SK-N-SH (cell line): ENCODE results near the gene PYGO2. TPM values are rescaled to one million over a fixed set of nuclear protein-coding genes. Genes with fewer than 3 reads are reported as not detected.
A peak's percentile ranks its signal among the peaks of the same experiment; 100 is the strongest.

Experiments used
- CTCF ChIA-PET: fragments of 300-600, 350-600 bp; formaldehyde crosslinking; extraction: SDS; loops from one replicate; lab custom pipeline; 2021; lab: Yijun Ruan, JAX
- POLR2A ChIA-PET: fragments of 350-600 bp; sonication (Branson Sonifier 250); formaldehyde crosslinking; extraction: SDS; loops from one replicate; lab custom pipeline; 2020; ENCODE audit warnings: antibody characterized with exemption, inconsistent platforms; lab: Yijun Ruan, JAX
- DNase-seq: peaks from one replicate; pipeline ENCODE4 v3.0.0; 2012
- H2AFZ ChIP-seq: fragments of 200-600 bp; sonication (generic); 2 replicates; pipeline ENCODE4 v1.8.1; 2016; ENCODE audit warnings: antibody characterized with exemption, mild to moderate bottlenecking, low read depth
- H3F3A ChIP-seq: fragments of 200-600 bp; sonication (generic); replicated peaks from 2 replicates; pipeline ENCODE3; 2016; ENCODE audit warnings: antibody characterized with exemption, mild to moderate bottlenecking; ENCODE audit not compliant: insufficient read depth
- H3K27ac ChIP-seq, 2 experiments: fragments of 200-500 bp in 1 of 2; fragments of 200-600 bp in 1 of 2; sonication (Bioruptor generic) in 1 of 2; sonication (generic), shearing (Covaris generic) in 1 of 2; 2 replicates each; pipeline versions ENCODE4 v1.5.1 to v1.6.1; 2014 to 2016; ENCODE audit warnings: low read depth in 2 of 2, inconsistent platforms in 1 of 2, low read length in 1 of 2, mild to moderate bottlenecking in 1 of 2, mixed read lengths in 1 of 2
- H3K27me3 ChIP-seq: fragments of 200-600 bp; sonication (generic), shearing (Covaris generic); 2 replicates; pipeline ENCODE4 v1.6.1; 2016; ENCODE audit warnings: mixed run types; ENCODE audit not compliant: insufficient read depth
- H3K36me3 ChIP-seq, 2 experiments: fragments of 200-500 bp in 1 of 2; fragments of 200-600 bp in 1 of 2; sonication (Bioruptor generic) in 1 of 2; sonication (generic) in 1 of 2; replicated peaks in 1 of 2; 2 replicates each; pipeline versions ENCODE3 to v1.5.1; 2014 to 2016; ENCODE audit warnings: low read length in 1 of 2, mild to moderate bottlenecking in 1 of 2; ENCODE audit not compliant: insufficient read depth in 2 of 2, control insufficient read depth in 1 of 2
- H3K4me1 ChIP-seq, 2 experiments: fragments of 200-500 bp in 1 of 2; fragments of 200-600 bp in 1 of 2; sonication (Bioruptor generic) in 1 of 2; sonication (generic), shearing (Covaris generic) in 1 of 2; 2 replicates each; pipeline versions ENCODE4 v1.5.1 to v1.6.1; 2014 to 2016; ENCODE audit warnings: low read depth in 1 of 2, low read length in 1 of 2, mixed run types in 1 of 2; ENCODE audit not compliant: insufficient read depth in 2 of 2, control insufficient read depth in 1 of 2
- H3K4me2 ChIP-seq: fragments of 200-600 bp; sonication (generic), shearing (Covaris generic); 2 replicates; pipeline ENCODE4 v1.6.1; 2017; ENCODE audit warnings: mixed run types
- H3K4me3 ChIP-seq, 2 experiments: fragments of 200-500 bp in 1 of 2; fragments of 200-600 bp in 1 of 2; sonication (Bioruptor generic) in 1 of 2; sonication (generic), shearing (Covaris generic) in 1 of 2; 2 replicates each; pipeline versions ENCODE4 v1.5.1 to v1.8.1; 2014 to 2016; ENCODE audit warnings: low read depth in 2 of 2, inconsistent platforms in 1 of 2, low read length in 1 of 2, mild to moderate bottlenecking in 1 of 2, mixed read lengths in 1 of 2, moderate library complexity in 1 of 2
- H3K79me2 ChIP-seq: fragments of 200-600 bp; sonication (generic); 2 replicates; pipeline ENCODE4 v1.8.1; 2017; ENCODE audit warnings: mild to moderate bottlenecking; ENCODE audit not compliant: insufficient read depth
- H3K9ac ChIP-seq: fragments of 200-600 bp; sonication (generic); 2 replicates; pipeline ENCODE4 v1.6.1; 2017; ENCODE audit warnings: mixed run types
- H3K9me2 ChIP-seq: fragments of 200-600 bp; sonication (generic); 2 replicates; pipeline ENCODE4 v1.6.1; 2017; ENCODE audit warnings: mixed run types
- H3K9me3 ChIP-seq: fragments of 200-600 bp; sonication (generic); 2 replicates; pipeline ENCODE4 v1.6.1; 2017; ENCODE audit warnings: mixed run types, mild to moderate bottlenecking, moderate library complexity
- H4K20me1 ChIP-seq: fragments of 200-600 bp; sonication (generic); 2 replicates; pipeline ENCODE4 v1.6.1; 2017; ENCODE audit warnings: mild to moderate bottlenecking, mixed run types; ENCODE audit not compliant: insufficient read depth
- CHD2 ChIP-seq: fragments of 150-350 bp; IDR thresholded peaks from 2 replicates; pipeline ENCODE4 v1.6.1; 2018; ENCODE audit warnings: low read length; ENCODE audit not compliant: partially characterized antibody
- CTCF ChIP-seq: fragments of 200-600 bp; sonication (generic); IDR thresholded peaks from 2 replicates; pipeline ENCODE4 v1.6.1; 2017; ENCODE audit warnings: antibody characterized with exemption, mild to moderate bottlenecking, moderate library complexity
- ELF1 ChIP-seq: IDR thresholded peaks from 2 replicates; pipeline ENCODE4 v1.4.0; 2012
- EZH2phosphoT487 ChIP-seq: fragments of 200-600 bp; sonication (generic); IDR thresholded peaks from 2 replicates; pipeline ENCODE4 v1.6.1; 2017; ENCODE audit warnings: low read depth, mixed run types, mild to moderate bottlenecking, antibody characterized with exemption, moderate library complexity, borderline replicate concordance
- FOXJ3 ChIP-seq: sonication (generic); formaldehyde crosslinking; IDR thresholded peaks from 2 replicates; pipeline ENCODE4 v1.5.1; 2020; ENCODE audit warnings: mild to moderate bottlenecking, missing genetic modification reagents
- GABPA ChIP-seq: IDR thresholded peaks from 2 replicates; pipeline ENCODE4 v1.4.0; 2012; ENCODE audit warnings: low read depth, mild to moderate bottlenecking
- MEF2A ChIP-seq: IDR thresholded peaks from 2 replicates; pipeline ENCODE4 v1.4.0; 2012; ENCODE audit warnings: low read depth, borderline replicate concordance
- MXI1 ChIP-seq: IDR thresholded peaks from 2 replicates; pipeline ENCODE4 v1.6.1; 2012; ENCODE audit warnings: mild to moderate bottlenecking, low read depth, low read length, improper control_type of control experiment
- NRF1 ChIP-seq: IDR thresholded peaks from 2 replicates; pipeline ENCODE4 v1.6.1; 2012; ENCODE audit warnings: low read depth, mild to moderate bottlenecking, low read length
- PBX3 ChIP-seq: IDR thresholded peaks from 2 replicates; pipeline ENCODE4; 2012
- POLR2AphosphoS5 ChIP-seq: IDR thresholded peaks from 2 replicates; pipeline ENCODE4 v1.6.1; 2012; ENCODE audit warnings: low read depth, low read length
- RCOR1 ChIP-seq: fragments of 150-350 bp; IDR thresholded peaks from 2 replicates; pipeline ENCODE4 v1.6.1; 2017; ENCODE audit warnings: antibody characterized with exemption, low read length
- RFX5 ChIP-seq: IDR thresholded peaks from 2 replicates; pipeline ENCODE4 v1.6.1; 2012; ENCODE audit warnings: mild to moderate bottlenecking, improper control_type of control experiment, low read length
- RXRA ChIP-seq: IDR thresholded peaks from 2 replicates; pipeline ENCODE4 v1.4.0; 2012; ENCODE audit warnings: low read depth, mild to moderate bottlenecking, borderline replicate concordance
- SMC3 ChIP-seq: IDR thresholded peaks from 2 replicates; pipeline ENCODE4 v1.6.1; 2012; ENCODE audit warnings: low read depth, low read length, improper control_type of control experiment
- USF2 ChIP-seq: fragments of 150-350 bp; IDR thresholded peaks from 2 replicates; pipeline ENCODE4 v1.6.1; 2017; ENCODE audit warnings: antibody characterized with exemption, low read length, low read depth, borderline replicate concordance
- WGBS: methylation state at CpG from one replicate; pipeline ENCODE4 v1.1.6; 2017; ENCODE audit warnings: low lambda C conversion rate; 5-methylcytosine and 5-hydroxymethylcytosine counted together
- polyA plus RNA-seq, 3 experiments: library from polyadenylated mRNA; depleted of rRNA; stranded (reverse); fragments of >200 nt; gene quantifications; 2 replicates each; pipeline ENCODE4 v1.2.3, GENCODE V29; 2012

PYGO2 gene
- polyA plus RNA-seq, 1 of the 3 experiments (the other 2 are of a cell fraction), result 23.3 TPM

GRCh38 chr1:154951901-154952657 lies 9.5 kb downstream of the PYGO2 start:
- Histone ChIP-seq H3K9ac (no peak overlapping the region), H3K4me2 (no peak overlapping the region), H3K9me2 (no peaks in the 10 kb centered on the region), H2AFZ (no peak overlapping the region), H3K27ac (no peak overlapping the region), H3K9me3 (no peaks in the 10 kb centered on the region), H3K36me3 (peaks cover 0 to 19% of the 10 kb centered on the region in 2 experiments), H3F3A (peaks cover 5% of the 10 kb centered on the region), H4K20me1 (no peaks in the 10 kb centered on the region), H3K79me2 (no peaks in the 10 kb centered on the region), H3K4me1 (peaks cover 0 to 42% of the 10 kb centered on the region in 2 experiments; a peak in 3 of 4 replicates), H3K27me3 (no peaks in the 10 kb centered on the region), H3K4me3 (no peak overlapping the region)
- POLR2A ChIA-PET, result interaction anchor here (1.6 kb wide), 1 partner anchor 9 kb away, joined by 5 read pairs; the partner anchor contains the start of gene PYGO2
- peak; percentile 49 for DNase-seq
- TF ChIP-seq RCOR1 (no peak), USF2 (no peak), CTCF (no peak), ELF1 (no peak), NRF1 (no peak), EZH2phosphoT487 (no peak), SMC3 (no peak), FOXJ3 (CRISPR knock-in tag) (no peak), RXRA (no peak), PBX3 (no peak), RFX5 (no peak), GABPA (no peak), CHD2 (no peak), MEF2A (no peak), POLR2AphosphoS5 (no peak), MXI1 (no peak)
- 76% methylated on average over 15 of the region's 15 CpGs for WGBS
- CTCF ChIA-PET, result interaction anchor here (0.8 to 37.5 kb wide), 9 partner anchors 9 to 392 kb away, joined by 3 to 640 read pairs (median 4); partner anchors contain the start of genes LENEP, PMVK, PYGO2 and ZBTB7B
